Measurements from ENCODE around the gene RAB43.

DNA sequence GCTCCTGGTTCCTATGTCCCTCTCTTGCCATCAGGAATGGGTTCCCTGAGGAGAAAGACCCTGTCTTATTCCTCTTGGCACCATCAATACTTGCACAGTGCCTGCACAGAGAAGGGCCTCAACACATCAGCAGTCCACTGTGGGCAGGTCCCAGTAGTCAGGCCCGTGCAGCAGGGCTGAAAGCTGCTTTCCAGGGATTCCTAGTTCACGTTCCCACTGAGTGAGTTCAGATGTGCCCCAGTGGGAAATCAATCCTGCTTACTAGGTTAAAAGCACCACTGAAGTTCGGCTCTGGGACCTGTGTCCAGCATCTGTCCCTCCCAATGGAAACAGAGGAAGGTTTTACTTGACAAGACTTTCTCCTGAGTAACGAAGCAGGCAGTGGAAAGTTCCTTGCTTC, 15.7 kb downstream of the RAB43 start:
- TF ChIP-seq, protein P1, sequence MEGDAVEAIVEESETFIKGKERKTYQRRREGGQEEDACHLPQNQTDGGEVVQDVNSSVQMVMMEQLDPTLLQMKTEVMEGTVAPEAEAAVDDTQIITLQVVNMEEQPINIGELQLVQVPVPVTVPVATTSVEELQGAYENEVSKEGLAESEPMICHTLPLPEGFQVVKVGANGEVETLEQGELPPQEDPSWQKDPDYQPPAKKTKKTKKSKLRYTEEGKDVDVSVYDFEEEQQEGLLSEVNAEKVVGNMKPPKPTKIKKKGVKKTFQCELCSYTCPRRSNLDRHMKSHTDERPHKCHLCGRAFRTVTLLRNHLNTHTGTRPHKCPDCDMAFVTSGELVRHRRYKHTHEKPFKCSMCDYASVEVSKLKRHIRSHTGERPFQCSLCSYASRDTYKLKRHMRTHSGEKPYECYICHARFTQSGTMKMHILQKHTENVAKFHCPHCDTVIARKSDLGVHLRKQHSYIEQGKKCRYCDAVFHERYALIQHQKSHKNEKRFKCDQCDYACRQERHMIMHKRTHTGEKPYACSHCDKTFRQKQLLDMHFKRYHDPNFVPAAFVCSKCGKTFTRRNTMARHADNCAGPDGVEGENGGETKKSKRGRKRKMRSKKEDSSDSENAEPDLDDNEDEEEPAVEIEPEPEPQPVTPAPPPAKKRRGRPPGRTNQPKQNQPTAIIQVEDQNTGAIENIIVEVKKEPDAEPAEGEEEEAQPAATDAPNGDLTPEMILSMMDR (conservative IDR thresholded peaks at IDR 0.05; ENCODE audit: low read length) = no peak
- TF ChIP-seq EZH2phosphoT487 (IDR thresholded peaks at IDR 0.05; ENCODE audit: borderline replicate concordance, low read depth, low read length) = no peak
